HG02938 (cell line): ENCODE results near the gene POLK.

Experiments used
- ATAC-seq: cut with Tn5 transposase; IDR thresholded peaks from one replicate; pipeline ENCODE4 v1.9.1; 2021; ENCODE audit warnings: mild to moderate bottlenecking, moderate library complexity; ENCODE audit not compliant: unreplicated experiment

Gene POLK

DNA sequence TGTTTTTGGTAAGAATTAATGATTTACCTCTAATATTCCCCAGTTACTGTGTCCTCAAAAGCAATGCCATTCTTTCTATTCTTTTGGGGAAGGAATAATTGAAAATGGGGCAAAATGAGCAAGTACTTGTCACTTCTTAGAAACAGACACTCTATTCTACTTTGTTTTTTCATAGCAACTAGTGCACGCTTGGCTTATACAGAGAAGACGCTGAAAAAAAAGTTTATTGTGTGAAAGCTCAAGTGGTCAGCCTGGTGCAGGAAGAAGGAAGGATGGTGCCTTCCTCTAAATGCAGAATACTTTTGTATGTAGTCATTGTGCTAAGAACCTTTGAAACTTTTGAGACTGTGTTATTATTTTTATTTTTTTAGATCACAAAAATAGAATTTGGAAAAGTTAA, 129.1 kb downstream of the POLK start:
- ATAC-seq, result no peak

DNA sequence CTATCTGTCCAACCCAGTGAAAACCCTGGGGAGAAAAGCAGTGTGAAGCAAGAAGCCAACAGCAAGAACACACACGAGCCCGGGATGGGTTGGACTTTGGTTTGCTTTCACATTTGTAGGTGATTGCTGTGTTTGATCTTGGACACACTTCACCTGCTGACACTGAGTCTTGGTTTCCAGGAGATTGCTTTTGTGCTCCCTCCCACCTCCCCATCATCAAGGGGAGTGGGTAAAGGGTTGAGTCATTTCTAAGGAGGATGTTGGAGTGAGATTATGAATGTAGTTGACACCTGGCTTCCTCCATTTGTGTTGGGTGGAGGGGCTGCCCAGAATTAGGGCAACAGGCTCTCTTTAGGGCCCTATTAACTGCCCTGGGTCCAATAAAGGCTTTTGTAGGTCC, 137.0 kb downstream of the POLK start:
- no peak for ATAC-seq
